SK-N-SH treated with all-trans-retinoic acid at 6 μM for 48 hours (cell line): ENCODE measurements around the gene CERS5.

Source experiments
- ATAC-seq: fragments of 200-7000 bp; cut with Tn5 transposase; 3 replicates; pipeline ENCODE4 v1.9.1; 2020; ENCODE audit warnings: mild to moderate bottlenecking, moderate library complexity
- ARNTL ChIP-seq: fragments of 450-650 bp; formaldehyde crosslinking; IDR thresholded peaks from 2 replicates; pipeline ENCODE4 v1.5.0; 2020; ENCODE audit warnings: low read depth, mild to moderate bottlenecking, moderate library complexity, borderline replicate concordance
- BACH2 ChIP-seq: fragments of 250-450 bp; sonication (Bioruptor Pico); IDR thresholded peaks from 2 replicates; pipeline ENCODE4 v1.9.0; 2021; ENCODE audit warnings: mild to moderate bottlenecking, borderline replicate concordance
- CSDC2 ChIP-seq: fragments of 250-450 bp; sonication (Bioruptor Pico); IDR thresholded peaks from 2 replicates; pipeline ENCODE4 v1.5.0; 2020; ENCODE audit warnings: mild to moderate bottlenecking, moderate library complexity
- GLIS3 ChIP-seq: fragments of 250-450 bp; sonication (Bioruptor Pico); IDR thresholded peaks from 2 replicates; pipeline ENCODE4 v1.5.0; 2020; ENCODE audit warnings: mild to moderate bottlenecking, moderate library complexity
- ISL1 ChIP-seq: fragments of 250-450 bp; sonication (Bioruptor Pico); IDR thresholded peaks from 2 replicates; pipeline ENCODE4 v2.1.2; 2022; ENCODE audit warnings: mild to moderate bottlenecking, moderate library complexity
- PPARA ChIP-seq: fragments of 250-450 bp; sonication (Bioruptor Pico); IDR thresholded peaks from 2 replicates; pipeline ENCODE4 v1.5.0; 2020; ENCODE audit warnings: mild to moderate bottlenecking, borderline replicate concordance
- RARB ChIP-seq: fragments of 250-450 bp; sonication (Bioruptor Pico); IDR thresholded peaks from 2 replicates; pipeline ENCODE4 v1.8.0; 2021; ENCODE audit warnings: mild to moderate bottlenecking, moderate library complexity
- SNAI2 ChIP-seq: fragments of 250-450 bp; sonication (Bioruptor Pico); IDR thresholded peaks from 2 replicates; pipeline ENCODE4 v1.5.0; 2020; ENCODE audit warnings: mild to moderate bottlenecking, moderate library complexity
- TCF4 ChIP-seq: fragments of 250-450 bp; sonication (Bioruptor Pico); IDR thresholded peaks from 2 replicates; pipeline ENCODE4 v1.8.0; 2021; ENCODE audit warnings: mild to moderate bottlenecking, moderate library complexity, borderline replicate concordance
- TOX ChIP-seq: fragments of 250-450 bp; sonication (Bioruptor Pico); IDR thresholded peaks from 2 replicates; pipeline ENCODE4 v1.8.0; 2021; ENCODE audit warnings: mild to moderate bottlenecking, moderate library complexity, borderline replicate concordance
- ZC3H10 ChIP-seq: fragments of 250-450 bp; sonication (Bioruptor Pico); IDR thresholded peaks from 2 replicates; pipeline ENCODE4 v1.5.1; 2021; ENCODE audit warnings: mild to moderate bottlenecking, moderate library complexity
- ZFP3 ChIP-seq: fragments of 250-450 bp; sonication (Bioruptor Pico); IDR thresholded peaks from 2 replicates; pipeline ENCODE4 v1.5.0; 2020; ENCODE audit warnings: mild to moderate bottlenecking, moderate library complexity
- ZFP30 ChIP-seq: fragments of 450-650 bp; formaldehyde crosslinking; IDR thresholded peaks from 2 replicates; pipeline ENCODE4 v1.5.0; 2022; ENCODE audit warnings: mild to moderate bottlenecking, moderate library complexity
- ZNF565 ChIP-seq: fragments of 450-650 bp; formaldehyde crosslinking; conservative IDR thresholded peaks from 2 replicates; pipeline ENCODE4 v1.5.0; 2020; ENCODE audit warnings: low read depth, mild to moderate bottlenecking, moderate library complexity
- ZNF70 ChIP-seq: fragments of 450-650 bp; formaldehyde crosslinking; IDR thresholded peaks from 2 replicates; pipeline ENCODE4 v1.5.0; 2020; ENCODE audit warnings: mild to moderate bottlenecking, moderate library complexity
- ZNF8 ChIP-seq: fragments of 450-650 bp; formaldehyde crosslinking; IDR thresholded peaks from 2 replicates; pipeline ENCODE4 v1.5.0; 2020; ENCODE audit warnings: mild to moderate bottlenecking, moderate library complexity
- TF ChIP-seq, protein P1 (sequence below): fragments of 250-450 bp; sonication (Bioruptor Pico); IDR thresholded peaks from 2 replicates; pipeline ENCODE4 v1.5.0; 2020; ENCODE audit warnings: mild to moderate bottlenecking, moderate library complexity
- TF ChIP-seq, protein P2 (sequence below): fragments of 250-450 bp; sonication (Bioruptor Pico); IDR thresholded peaks from 2 replicates; pipeline ENCODE4 v1.5.1; 2020; ENCODE audit warnings: low read depth, mild to moderate bottlenecking, moderate library complexity
- TF ChIP-seq, protein P3 (sequence below): fragments of 250-450 bp; sonication (Bioruptor Pico); IDR thresholded peaks from 2 replicates; pipeline ENCODE4 v1.8.0; 2020; ENCODE audit warnings: mild to moderate bottlenecking, moderate library complexity, borderline replicate concordance
- TF ChIP-seq, protein P4 (sequence below): fragments of 250-450 bp; sonication (Bioruptor Pico); IDR thresholded peaks from 2 replicates; pipeline ENCODE4 v1.5.1; 2021; ENCODE audit warnings: mild to moderate bottlenecking, moderate library complexity
- TF ChIP-seq, protein P5 (sequence below): fragments of 250-450 bp; sonication (Bioruptor Pico); IDR thresholded peaks from 2 replicates; pipeline ENCODE4 v1.8.0; 2021; ENCODE audit warnings: low read depth, mild to moderate bottlenecking, moderate library complexity, borderline replicate concordance

The CERS5 gene

DNA sequence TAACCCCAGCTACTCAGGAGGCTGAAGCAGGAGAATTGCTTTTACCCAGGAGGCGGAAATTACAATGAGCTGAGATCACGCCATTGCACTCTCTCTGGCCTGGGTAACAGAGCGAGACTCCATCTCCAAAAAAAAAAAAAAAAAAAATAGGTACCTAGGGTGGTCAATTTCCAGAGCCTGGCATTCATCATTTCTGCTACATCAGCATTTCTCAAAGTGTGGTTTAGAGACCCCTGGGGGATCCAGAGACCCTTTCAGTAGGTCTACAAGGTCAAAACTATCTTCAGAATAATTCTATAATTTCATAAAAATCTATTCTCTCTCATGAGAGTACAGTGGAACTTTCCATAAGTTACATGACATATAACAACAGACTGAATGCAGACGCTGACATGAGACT is 19.9 kb downstream of the CERS5 start:
- no peak for TF ChIP-seq GLIS3
- no peak for TF ChIP-seq TCF4 (CRISPR knock-in tag)
- no peak for TF ChIP-seq ZNF565
- TF ChIP-seq, protein P1, sequence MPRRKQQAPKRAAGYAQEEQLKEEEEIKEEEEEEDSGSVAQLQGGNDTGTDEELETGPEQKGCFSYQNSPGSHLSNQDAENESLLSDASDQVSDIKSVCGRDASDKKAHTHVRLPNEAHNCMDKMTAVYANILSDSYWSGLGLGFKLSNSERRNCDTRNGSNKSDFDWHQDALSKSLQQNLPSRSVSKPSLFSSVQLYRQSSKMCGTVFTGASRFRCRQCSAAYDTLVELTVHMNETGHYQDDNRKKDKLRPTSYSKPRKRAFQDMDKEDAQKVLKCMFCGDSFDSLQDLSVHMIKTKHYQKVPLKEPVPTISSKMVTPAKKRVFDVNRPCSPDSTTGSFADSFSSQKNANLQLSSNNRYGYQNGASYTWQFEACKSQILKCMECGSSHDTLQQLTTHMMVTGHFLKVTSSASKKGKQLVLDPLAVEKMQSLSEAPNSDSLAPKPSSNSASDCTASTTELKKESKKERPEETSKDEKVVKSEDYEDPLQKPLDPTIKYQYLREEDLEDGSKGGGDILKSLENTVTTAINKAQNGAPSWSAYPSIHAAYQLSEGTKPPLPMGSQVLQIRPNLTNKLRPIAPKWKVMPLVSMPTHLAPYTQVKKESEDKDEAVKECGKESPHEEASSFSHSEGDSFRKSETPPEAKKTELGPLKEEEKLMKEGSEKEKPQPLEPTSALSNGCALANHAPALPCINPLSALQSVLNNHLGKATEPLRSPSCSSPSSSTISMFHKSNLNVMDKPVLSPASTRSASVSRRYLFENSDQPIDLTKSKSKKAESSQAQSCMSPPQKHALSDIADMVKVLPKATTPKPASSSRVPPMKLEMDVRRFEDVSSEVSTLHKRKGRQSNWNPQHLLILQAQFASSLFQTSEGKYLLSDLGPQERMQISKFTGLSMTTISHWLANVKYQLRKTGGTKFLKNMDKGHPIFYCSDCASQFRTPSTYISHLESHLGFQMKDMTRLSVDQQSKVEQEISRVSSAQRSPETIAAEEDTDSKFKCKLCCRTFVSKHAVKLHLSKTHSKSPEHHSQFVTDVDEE (CRISPR knock-in tag), result no peak
- no peak for TF ChIP-seq SNAI2 (CRISPR knock-in tag)
- TF ChIP-seq, protein P2, sequence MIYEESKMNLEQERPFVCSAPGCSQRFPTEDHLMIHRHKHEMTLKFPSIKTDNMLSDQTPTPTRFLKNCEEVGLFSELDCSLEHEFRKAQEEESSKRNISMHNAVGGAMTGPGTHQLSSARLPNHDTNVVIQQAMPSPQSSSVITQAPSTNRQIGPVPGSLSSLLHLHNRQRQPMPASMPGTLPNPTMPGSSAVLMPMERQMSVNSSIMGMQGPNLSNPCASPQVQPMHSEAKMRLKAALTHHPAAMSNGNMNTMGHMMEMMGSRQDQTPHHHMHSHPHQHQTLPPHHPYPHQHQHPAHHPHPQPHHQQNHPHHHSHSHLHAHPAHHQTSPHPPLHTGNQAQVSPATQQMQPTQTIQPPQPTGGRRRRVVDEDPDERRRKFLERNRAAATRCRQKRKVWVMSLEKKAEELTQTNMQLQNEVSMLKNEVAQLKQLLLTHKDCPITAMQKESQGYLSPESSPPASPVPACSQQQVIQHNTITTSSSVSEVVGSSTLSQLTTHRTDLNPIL (CRISPR knock-in tag), result no peak
- ATAC-seq, result no peak

DNA sequence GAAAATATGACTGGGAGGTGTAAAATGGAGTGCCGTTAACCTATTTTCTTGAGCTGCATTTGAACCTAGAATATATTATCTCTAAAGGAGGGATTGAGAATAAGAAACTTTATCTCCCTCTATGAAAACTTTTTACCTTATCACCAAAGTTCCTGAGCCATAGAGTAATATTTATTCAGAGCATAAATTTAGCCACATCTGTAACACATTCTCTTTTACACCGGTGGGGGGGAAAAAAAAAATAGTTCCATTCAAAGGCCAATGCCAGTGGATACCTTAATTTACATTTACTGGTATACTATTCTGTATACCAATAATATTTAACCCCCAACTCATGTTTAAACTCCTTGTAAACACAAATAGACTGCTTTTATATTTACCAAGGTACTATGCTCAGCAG is 21.7 kb downstream of the CERS5 start:
- TF ChIP-seq, protein P3, sequence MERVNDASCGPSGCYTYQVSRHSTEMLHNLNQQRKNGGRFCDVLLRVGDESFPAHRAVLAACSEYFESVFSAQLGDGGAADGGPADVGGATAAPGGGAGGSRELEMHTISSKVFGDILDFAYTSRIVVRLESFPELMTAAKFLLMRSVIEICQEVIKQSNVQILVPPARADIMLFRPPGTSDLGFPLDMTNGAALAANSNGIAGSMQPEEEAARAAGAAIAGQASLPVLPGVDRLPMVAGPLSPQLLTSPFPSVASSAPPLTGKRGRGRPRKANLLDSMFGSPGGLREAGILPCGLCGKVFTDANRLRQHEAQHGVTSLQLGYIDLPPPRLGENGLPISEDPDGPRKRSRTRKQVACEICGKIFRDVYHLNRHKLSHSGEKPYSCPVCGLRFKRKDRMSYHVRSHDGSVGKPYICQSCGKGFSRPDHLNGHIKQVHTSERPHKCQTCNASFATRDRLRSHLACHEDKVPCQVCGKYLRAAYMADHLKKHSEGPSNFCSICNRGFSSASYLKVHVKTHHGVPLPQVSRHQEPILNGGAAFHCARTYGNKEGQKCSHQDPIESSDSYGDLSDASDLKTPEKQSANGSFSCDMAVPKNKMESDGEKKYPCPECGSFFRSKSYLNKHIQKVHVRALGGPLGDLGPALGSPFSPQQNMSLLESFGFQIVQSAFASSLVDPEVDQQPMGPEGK (CRISPR knock-in tag), result no peak
- TF ChIP-seq CSDC2 (CRISPR knock-in tag) (no peak), ZNF8 (CRISPR knock-in tag) (no peak)
- no peak for ATAC-seq

DNA sequence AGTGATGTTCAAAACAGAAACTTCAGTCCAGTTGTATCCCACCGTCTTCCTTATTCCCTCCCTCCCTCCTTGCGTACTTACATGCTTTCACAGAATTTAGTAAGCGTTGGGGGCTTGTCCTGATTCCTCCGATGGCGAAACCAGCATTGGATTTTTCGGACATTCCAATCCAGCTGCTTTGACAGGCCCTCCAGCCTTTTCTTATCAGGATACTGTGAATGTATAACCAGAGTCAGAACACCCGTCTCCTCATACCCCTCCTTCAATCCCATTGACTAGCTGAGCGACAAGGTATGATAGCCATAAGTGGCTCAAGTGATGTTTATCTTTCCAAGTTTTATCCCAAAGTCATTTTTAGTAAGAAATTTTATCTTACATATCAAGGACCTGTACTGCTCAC is 24.2 kb downstream of the CERS5 start:
- no peak for ATAC-seq
- TF ChIP-seq SNAI2 (CRISPR knock-in tag) (no peak), TOX (CRISPR knock-in tag) (no peak)

DNA sequence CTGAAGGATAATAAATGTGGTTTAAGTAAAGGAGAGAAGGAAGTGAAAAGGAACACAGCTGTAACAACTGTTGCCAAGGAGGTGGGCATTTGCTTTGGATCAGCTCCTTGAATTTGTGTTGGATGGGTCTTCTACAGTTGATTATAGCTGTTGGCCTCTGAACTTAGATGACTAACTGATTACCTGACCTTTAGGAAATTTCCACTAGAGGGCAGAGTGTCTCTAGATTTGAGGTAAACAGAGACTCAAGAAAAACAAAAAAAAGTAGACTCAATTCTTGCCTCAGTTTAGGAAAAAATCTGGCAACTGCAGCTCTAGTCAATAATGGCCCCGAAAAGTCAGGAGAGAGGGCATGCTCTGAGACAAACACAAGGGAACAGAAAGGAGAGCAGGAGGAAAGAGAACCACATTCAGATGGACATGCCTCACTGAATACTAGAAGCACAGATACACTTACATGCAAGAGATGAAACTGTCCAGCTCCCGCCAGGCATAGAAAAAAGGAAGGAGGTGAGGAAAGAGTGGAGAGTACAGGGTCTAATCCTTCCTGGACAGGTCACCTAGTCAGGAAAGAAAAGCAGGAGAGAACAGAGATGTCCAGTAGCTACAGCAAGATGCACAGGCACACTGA is 34.5 kb downstream of the CERS5 start:
- TF ChIP-seq ZFP30 (CRISPR knock-in tag) (no peak), ZNF8 (CRISPR knock-in tag) (no peak), ZNF565 (no peak), ZFP3 (no peak), TOX (CRISPR knock-in tag) (no peak), PPARA (CRISPR knock-in tag) (no peak), ISL1 (CRISPR knock-in tag) (no peak), TCF4 (CRISPR knock-in tag) (no peak), GLIS3 (no peak)
- TF ChIP-seq, protein P4, sequence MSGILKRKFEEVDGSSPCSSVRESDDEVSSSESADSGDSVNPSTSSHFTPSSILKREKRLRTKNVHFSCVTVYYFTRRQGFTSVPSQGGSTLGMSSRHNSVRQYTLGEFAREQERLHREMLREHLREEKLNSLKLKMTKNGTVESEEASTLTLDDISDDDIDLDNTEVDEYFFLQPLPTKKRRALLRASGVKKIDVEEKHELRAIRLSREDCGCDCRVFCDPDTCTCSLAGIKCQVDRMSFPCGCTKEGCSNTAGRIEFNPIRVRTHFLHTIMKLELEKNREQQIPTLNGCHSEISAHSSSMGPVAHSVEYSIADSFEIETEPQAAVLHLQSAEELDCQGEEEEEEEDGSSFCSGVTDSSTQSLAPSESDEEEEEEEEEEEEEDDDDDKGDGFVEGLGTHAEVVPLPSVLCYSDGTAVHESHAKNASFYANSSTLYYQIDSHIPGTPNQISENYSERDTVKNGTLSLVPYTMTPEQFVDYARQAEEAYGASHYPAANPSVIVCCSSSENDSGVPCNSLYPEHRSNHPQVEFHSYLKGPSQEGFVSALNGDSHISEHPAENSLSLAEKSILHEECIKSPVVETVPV (CRISPR knock-in tag), result no peak
- ATAC-seq, result peak; percentile 42; the same call in 1 of the 3 replicates

DNA sequence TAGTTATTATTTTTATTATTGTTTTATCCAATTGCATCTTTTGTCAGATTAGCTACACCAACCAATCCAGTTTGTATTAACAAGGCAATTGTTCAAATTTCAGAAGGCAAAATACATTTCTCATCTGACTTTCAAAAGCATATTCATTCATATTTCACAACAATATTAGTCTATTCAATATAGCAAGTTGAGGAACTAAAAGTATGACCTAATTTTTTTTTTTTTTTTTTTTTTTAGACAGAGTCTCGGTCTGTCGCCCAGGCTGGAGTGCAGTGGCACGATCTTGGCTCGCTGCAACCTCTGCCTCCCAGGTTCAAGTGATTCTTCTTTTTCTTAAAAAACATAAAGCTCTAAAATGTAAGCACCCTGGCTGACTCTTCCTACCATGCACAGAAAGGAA is 37.9 kb downstream of the CERS5 start:
- no peak for ATAC-seq
- TF ChIP-seq TCF4 (CRISPR knock-in tag) (no peak), ZNF70 (CRISPR knock-in tag) (no peak), RARB (no peak), GLIS3 (no peak), ARNTL (CRISPR knock-in tag) (no peak), TOX (CRISPR knock-in tag) (no peak), ZFP3 (no peak), ISL1 (CRISPR knock-in tag) (no peak), ZFP30 (CRISPR knock-in tag) (no peak), ZNF565 (no peak), PPARA (CRISPR knock-in tag) (no peak), ZNF8 (CRISPR knock-in tag) (no peak), ZC3H10 (CRISPR knock-in tag) (no peak), BACH2 (CRISPR knock-in tag) (no peak), SNAI2 (CRISPR knock-in tag) (no peak), CSDC2 (CRISPR knock-in tag) (no peak)
- TF ChIP-seq, protein P2 (CRISPR knock-in tag), result no peak
- TF ChIP-seq, protein P4 (CRISPR knock-in tag), result no peak
- TF ChIP-seq, protein P5, sequence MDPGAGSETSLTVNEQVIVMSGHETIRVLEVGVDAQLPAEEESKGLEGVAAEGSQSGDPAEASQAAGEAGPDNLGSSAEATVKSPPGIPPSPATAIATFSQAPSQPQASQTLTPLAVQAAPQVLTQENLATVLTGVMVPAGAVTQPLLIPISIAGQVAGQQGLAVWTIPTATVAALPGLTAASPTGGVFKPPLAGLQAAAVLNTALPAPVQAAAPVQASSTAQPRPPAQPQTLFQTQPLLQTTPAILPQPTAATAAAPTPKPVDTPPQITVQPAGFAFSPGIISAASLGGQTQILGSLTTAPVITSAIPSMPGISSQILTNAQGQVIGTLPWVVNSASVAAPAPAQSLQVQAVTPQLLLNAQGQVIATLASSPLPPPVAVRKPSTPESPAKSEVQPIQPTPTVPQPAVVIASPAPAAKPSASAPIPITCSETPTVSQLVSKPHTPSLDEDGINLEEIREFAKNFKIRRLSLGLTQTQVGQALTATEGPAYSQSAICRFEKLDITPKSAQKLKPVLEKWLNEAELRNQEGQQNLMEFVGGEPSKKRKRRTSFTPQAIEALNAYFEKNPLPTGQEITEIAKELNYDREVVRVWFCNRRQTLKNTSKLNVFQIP (CRISPR knock-in tag), result no peak
